Activated T-cell treated with anti-CD3 and anti-CD28 coated beads, Interleukin-2, amount 50 U/mL, for 4 hours (primary cell): ENCODE data around the gene CDC5L. TPM values are rescaled to one million over a fixed set of nuclear protein-coding genes. Genes with fewer than 3 reads are reported as not detected.

ENCODE experiments used
- ATAC-seq, 2 donors: fragments of 200-7000 bp; cut with Tn5 transposase; one replicate each; pipeline ENCODE4 v1.10.0; 2021
- DNase-seq: peaks from one replicate; pipeline ENCODE4 v3.0.0-alpha.2; 2020
- H3K27me3 Mint-ChIP-seq: one replicate; pipeline ENCODE4 v1.8.0; 2021; ENCODE audit warnings: low read depth, mixed read lengths
- H3K36me3 Mint-ChIP-seq: one replicate; pipeline ENCODE4 v1.8.0; 2022; ENCODE audit warnings: mixed read lengths; ENCODE audit not compliant: insufficient read depth
- H3K4me1 Mint-ChIP-seq: one replicate; pipeline ENCODE4 v1.8.0; 2021; ENCODE audit warnings: low read depth, mixed read lengths
- H3K4me3 Mint-ChIP-seq: one replicate; pipeline ENCODE4 v1.8.0; 2021; ENCODE audit warnings: mild to moderate bottlenecking, moderate library complexity, mixed read lengths
- H3K9me3 Mint-ChIP-seq: one replicate; pipeline ENCODE4 v1.8.0; 2021; ENCODE audit warnings: mixed read lengths
- total RNA-seq, 3 donors: library from RNA; stranded (reverse); gene quantifications; one replicate each; pipeline ENCODE4 v1.2.1, GENCODE V29; 2021

Gene CDC5L
- total RNA-seq, 3 donors from 2014 or later: 23.5 to 24.5 (median 23.9) TPM

DNA sequence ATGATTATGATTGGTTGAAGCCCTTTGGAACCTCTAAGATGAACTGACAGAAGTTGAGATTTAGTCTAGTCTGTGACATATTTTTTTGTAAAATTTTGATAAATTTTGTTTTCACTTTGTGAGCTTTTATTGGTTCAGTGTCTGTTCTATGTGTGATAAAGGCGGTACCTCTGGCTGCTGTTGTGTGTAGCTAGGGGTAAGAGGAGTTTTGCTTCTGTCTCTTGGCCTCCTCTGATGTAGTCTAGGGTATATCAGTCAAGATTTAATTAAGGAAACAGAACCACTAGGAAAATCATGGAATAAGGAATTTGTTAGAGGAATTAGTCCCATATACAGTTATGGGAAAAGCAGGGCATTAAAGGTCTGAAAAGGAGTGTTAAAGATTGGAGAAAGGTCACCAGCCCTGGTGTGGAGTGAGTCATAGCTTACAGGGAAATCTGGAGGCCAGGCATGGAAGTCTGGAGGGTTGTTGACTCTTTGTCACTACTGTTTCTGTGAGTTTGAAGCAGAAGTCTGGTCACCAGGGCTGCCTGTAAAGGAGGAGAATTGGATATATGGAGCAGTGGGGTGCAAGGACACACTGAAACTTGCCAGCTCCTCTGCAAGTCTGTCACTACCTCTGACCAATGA, 28.5 kb downstream of the CDC5L start:
- Mint-ChIP-seq H3K36me3 (peaks cover 66% of the 10 kb centered on the region), H3K9me3 (peaks cover 6% of the 10 kb centered on the region), H3K4me1 (peaks cover 31% of the 10 kb centered on the region), H3K27me3 (no peaks in the 10 kb centered on the region), H3K4me3 (no peak overlapping the region)
- DNase-seq (no peak), ATAC-seq (no peak)

DNA sequence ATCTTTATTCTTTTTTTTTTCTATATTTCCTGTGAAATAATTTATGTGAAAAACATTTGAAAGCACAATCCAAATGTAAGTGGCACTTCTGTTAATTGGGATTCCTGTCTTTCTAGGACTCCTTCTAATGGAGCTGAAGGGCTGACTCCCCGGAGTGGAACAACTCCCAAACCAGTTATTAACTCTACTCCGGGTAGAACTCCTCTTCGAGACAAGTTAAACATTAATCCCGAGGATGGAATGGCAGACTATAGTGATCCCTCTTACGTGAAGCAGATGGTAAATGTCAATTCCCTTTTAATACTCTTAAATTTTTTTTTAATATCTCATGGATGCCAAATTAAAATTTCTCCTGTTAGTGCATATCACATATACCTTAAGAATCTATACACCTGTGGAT, 35.0 kb downstream of the CDC5L start:
- H3K9me3 Mint-ChIP-seq: peaks cover under 1% of the 10 kb centered on the region
- ATAC-seq (no peak), DNase-seq (no peak)
- peaks cover 56% of the 10 kb centered on the region for H3K36me3 Mint-ChIP-seq
- H3K27me3 Mint-ChIP-seq: no peaks in the 10 kb centered on the region
- no peaks in the 10 kb centered on the region for H3K4me1 Mint-ChIP-seq
- no peak overlapping the region for H3K4me3 Mint-ChIP-seq

DNA sequence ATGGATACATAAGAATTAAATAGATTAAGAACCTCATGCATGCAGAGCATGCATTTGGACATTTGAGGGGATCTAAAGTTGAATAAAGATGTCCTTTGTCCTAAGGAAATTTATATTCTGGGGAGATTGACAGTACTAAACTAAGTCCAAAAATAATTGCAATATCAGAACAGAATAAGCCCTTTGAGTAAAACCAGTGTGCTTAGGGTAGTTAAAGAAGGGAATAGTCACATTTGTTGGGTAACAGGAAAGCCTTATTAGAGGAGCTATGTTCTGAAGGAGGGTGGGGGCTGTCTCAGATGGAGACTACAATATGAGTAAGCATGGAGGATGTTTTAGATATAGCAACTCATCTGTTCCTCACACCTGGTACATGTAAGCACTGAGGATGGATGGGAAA, 35.8 kb downstream of the CDC5L start:
- peaks cover 58% of the 10 kb centered on the region for H3K36me3 Mint-ChIP-seq

DNA sequence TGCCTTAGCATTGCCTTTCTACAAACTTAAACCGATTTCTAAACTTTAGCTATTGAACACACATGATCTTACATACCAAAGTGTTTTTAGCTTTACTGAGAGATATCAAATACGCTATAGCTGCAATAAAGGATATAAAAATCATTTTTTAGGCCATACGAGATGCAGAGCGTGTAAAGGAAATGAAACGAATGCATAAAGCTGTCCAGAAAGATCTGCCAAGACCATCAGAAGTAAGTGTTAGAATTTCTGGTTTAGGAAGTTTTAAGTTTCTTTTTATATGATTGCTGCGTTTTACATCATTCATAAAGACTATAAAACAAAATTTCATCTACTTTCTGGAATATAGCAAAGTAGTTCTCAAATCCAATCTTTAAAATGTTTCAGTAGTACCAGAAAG, 38.4 kb downstream of the CDC5L start:
- H3K4me3 Mint-ChIP-seq: no peak overlapping the region
- no peaks in the 10 kb centered on the region for H3K4me1 Mint-ChIP-seq
- H3K36me3 Mint-ChIP-seq: peaks cover 48% of the 10 kb centered on the region
- H3K27me3 Mint-ChIP-seq: no peaks in the 10 kb centered on the region
- ATAC-seq (no peak), DNase-seq (no peak)
- no peaks in the 10 kb centered on the region for H3K9me3 Mint-ChIP-seq

More for the DNA sequence above, 35.8 kb downstream of the CDC5L start:
- ATAC-seq (no peak), DNase-seq (no peak)
- H3K27me3 Mint-ChIP-seq: no peaks in the 10 kb centered on the region
- no peaks in the 10 kb centered on the region for H3K4me1 Mint-ChIP-seq
- no peak overlapping the region for H3K4me3 Mint-ChIP-seq
- no peaks in the 10 kb centered on the region for H3K9me3 Mint-ChIP-seq

DNA sequence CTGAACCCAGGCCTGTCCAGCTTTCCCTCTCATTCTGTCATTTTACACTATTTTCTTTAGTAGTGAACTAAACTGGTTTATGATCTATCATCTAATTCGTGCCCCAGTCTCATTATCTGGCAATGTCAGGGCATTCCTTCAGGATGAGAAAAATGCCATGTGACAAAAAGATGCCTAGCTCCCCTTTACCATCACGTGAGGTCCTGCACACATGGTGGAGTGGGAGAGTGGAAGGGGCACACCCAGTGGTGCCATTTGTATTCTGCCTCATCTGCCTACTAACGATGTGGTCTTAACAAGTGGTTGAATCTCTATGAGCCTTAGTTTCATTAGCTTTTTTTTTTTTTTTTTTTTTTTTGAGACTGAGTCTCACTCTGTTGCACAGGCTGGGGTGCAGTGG, 41.2 kb downstream of the CDC5L start:
- DNase-seq: no peak
- no peak for ATAC-seq
- H3K9me3 Mint-ChIP-seq: no peaks in the 10 kb centered on the region
- H3K4me3 Mint-ChIP-seq: no peak overlapping the region
- no peaks in the 10 kb centered on the region for H3K4me1 Mint-ChIP-seq
- H3K27me3 Mint-ChIP-seq: no peaks in the 10 kb centered on the region
- H3K36me3 Mint-ChIP-seq: peaks cover 46% of the 10 kb centered on the region

DNA sequence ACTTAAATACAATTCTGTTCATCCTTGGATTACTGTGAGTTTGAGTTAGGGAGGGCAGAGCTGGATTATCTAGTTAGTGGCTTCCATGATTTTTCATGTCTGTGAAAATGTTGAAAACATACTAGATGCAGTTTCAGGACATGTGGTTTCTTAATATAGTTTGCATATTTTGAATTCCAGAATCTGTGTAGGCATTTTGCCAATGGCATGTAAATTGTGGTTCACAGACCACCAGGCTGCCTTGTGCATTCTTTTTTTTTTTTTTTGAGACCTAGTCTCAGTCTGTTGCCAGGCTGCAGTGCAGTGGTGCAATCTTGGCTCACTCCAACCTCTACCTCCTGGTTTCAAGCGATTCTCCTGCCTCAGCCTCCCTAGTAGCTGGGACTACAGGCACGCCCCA, 42.8 kb downstream of the CDC5L start:
- Mint-ChIP-seq H3K9me3 (no peaks in the 10 kb centered on the region), H3K4me3 (no peak overlapping the region), H3K36me3 (peaks cover 38% of the 10 kb centered on the region), H3K4me1 (no peaks in the 10 kb centered on the region), H3K27me3 (no peaks in the 10 kb centered on the region)
- ATAC-seq: no peak
- DNase-seq: no peak

DNA sequence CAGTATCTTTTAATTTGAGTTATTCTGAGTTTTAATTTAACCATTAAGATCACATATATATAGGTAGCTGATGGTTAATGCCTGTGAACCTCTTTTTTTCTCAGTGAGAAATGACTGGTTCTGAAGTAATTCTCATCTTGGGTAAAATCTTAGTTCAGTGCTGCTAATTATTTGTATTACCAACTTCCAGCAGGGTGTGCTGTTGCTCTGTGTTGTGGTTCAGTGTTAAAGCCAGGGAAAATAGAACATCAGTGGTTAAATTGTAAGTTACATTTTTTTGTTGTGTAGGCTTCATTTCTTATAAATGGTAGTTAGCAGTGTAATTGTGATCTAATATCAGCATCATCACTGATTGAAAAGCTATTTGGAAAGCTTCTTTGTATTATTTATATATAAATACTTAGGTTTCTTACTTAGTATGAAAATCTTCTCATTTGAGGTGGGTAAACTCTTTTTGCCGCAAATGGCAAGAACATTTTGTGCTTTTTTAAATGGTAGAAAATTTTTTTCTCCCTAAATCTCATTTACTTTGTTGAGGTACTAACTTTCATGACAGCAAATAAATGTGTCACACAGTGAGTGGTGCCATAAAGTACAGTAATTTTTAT, 43.7 kb downstream of the CDC5L start:
- peak; percentile 11 for DNase-seq
- no peaks in the 10 kb centered on the region for H3K4me1 Mint-ChIP-seq
- peaks cover 36% of the 10 kb centered on the region for H3K36me3 Mint-ChIP-seq
- no peaks in the 10 kb centered on the region for H3K27me3 Mint-ChIP-seq
- ATAC-seq: peak; percentile 57 to 72
- H3K9me3 Mint-ChIP-seq: no peaks in the 10 kb centered on the region
- no peak overlapping the region for H3K4me3 Mint-ChIP-seq

DNA sequence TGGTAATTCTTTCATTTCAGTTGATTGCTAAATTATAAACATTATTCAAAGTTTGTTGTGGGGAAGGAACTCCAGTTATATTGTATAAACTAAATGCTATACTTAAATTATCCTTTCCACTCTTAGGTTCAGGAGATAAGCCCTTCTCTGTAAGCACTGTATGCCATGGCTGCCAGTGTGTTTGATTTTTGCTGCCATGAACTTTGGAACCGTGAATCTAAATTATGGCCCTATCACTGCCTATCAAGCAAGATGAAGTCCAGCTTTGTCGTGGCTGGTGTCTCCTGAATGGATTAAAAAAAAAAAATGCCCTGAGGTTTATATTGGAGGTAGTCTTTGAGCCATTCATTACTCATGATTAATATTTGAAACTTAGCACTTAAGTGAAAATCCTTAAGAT, 44.7 kb downstream of the CDC5L start:
- Mint-ChIP-seq H3K27me3 (no peaks in the 10 kb centered on the region), H3K36me3 (peaks cover 34% of the 10 kb centered on the region), H3K4me1 (peaks cover 2% of the 10 kb centered on the region), H3K4me3 (no peak overlapping the region), H3K9me3 (no peaks in the 10 kb centered on the region)
- DNase-seq: no peak
- ATAC-seq: no peak

DNA sequence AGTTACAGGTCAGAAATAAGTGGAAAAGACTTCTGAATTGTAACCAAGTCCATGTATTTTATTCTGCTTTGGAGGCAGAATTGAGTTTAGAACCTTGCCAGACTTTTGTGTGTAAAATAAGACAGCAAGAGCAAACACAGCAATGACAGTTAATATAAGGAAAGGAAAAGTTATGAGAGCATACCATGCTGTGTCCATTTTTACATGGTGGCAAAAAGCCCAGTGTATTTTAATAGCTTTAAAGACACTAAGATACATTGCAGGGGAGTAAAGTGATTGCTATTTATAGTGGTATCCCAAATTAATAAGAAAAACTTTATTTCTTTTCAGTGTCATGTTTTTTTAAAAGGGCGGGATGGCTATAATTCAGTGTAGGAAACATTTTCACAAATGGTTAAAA, 45.2 kb downstream of the CDC5L start:
- Mint-ChIP-seq H3K9me3 (no peaks in the 10 kb centered on the region), H3K4me3 (no peak overlapping the region), H3K36me3 (peaks cover 35% of the 10 kb centered on the region), H3K4me1 (peaks cover 2% of the 10 kb centered on the region), H3K27me3 (no peaks in the 10 kb centered on the region)
- no peak for DNase-seq
- no peak for ATAC-seq

DNA sequence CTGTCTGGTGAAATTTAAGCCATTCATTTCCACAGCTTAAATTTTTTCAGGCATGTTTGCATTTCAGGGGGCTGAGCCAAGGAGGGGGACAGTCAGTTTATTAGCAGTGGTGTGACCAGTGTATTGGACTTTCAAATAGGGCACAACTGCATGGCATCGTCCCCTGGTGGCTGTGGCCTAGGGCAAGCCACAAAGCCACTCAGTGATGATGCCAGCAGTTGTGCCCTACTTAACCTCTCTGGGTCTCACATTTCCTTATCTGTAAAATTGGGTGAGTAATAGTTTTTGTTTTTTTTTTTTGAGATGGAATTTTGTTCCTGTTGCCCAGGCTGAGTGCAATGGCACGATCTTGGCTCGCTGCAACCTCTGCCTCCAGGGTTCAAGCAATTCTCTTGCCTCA, 48.0 kb downstream of the CDC5L start:
- Mint-ChIP-seq H3K4me3 (no peak overlapping the region), H3K27me3 (no peaks in the 10 kb centered on the region), H3K9me3 (no peaks in the 10 kb centered on the region), H3K36me3 (peaks cover 46% of the 10 kb centered on the region), H3K4me1 (peaks cover 2% of the 10 kb centered on the region)
- DNase-seq (no peak), ATAC-seq (no peak)

DNA sequence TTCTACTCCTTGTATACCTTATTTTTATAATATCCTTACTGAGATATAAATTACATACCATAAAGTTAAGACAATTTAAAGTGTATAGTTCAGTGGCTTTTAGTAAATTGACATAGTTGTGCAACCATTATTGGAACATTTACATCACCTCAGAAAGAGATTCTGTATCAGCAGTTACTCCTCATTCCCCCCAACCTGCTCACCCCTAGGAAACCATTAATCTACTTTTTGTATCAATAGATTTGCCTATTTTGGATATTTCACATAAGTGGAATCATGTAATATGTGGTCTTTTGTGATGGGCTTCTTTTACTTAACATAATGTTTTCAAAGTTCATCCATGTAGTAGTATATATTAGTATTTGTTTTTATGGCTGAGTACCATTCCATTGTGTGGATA, 51.3 kb downstream of the CDC5L start:
- Mint-ChIP-seq H3K27me3 (no peaks in the 10 kb centered on the region), H3K36me3 (peaks cover 52% of the 10 kb centered on the region), H3K4me3 (no peak overlapping the region), H3K9me3 (peaks cover 19% of the 10 kb centered on the region), H3K4me1 (peaks cover 5% of the 10 kb centered on the region)
- ATAC-seq: no peak
- DNase-seq: no peak

DNA sequence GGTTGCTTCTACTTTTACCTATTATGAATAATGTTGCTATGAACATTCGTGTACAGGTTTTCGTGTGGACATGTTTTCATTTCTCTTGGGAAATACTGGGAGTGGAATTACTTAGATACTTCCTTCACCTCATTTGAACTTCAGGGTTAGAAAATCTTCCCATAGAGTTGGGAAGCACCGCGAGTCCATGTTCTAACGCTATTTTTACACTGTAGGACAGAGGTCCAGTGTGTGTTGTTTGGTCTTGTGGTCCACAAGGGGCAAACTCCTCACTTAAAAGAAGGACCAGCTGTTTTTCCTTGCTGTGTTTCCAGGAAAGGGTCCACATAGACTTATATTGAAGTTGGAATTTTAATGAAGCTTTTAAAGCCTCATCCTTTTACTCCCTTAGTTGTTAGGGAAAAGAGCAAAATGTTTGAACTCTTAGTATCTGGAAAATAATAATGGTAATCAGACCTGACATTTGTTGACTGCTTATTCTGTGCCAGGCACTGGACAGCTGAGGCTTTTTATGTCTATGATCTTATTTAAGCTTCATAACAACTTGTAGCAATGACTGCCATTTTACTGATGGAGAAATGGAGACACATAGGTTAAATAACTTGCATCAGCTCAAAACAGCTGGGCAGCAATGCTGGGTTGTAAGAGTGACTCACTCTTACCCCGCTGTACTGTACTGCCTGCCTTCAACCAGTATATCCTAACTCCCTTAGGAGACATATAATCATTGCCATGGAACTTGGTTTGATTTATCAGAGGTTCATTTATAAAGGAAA, 52.0 kb downstream of the CDC5L start:
- no peak for DNase-seq
- Mint-ChIP-seq H3K4me1 (peaks cover 5% of the 10 kb centered on the region), H3K27me3 (no peaks in the 10 kb centered on the region), H3K36me3 (peaks cover 54% of the 10 kb centered on the region), H3K9me3 (peaks cover 19% of the 10 kb centered on the region), H3K4me3 (no peak overlapping the region)
- ATAC-seq: no peak

DNA sequence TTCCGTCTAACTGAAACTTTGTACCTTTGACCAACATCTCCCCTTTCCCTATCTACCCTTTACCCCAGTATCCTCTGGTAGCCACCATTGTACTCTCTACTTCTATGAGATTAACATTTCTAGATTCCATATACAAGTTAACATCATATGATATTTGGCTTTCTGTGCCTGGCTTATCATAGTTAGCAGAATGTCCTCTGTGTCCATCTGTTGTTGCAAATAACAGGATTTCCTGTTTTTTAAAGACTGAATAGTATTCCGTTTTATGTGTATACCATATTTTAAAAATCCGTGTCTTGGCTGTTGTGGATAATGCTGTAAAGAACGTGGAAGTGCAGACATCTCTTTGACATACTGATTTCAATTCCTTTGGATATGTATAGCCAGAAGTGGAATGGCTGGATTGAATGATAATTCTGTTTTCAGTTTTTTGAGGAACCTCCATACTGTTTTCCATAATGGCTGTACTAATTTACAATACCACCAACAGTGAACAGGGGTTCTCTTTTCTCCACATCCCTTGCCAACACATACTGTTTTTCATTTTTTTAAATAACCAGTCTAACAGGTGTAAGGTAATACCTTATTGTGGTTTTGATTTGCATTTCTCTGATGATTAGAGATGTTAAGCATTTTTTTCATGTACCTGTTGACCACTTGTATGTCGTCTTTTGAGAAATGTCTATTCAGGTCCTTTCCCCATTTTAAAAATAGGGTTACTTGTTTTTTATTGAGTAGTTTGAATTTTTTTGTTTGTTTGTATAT, 53.8 kb downstream of the CDC5L start:
- Mint-ChIP-seq H3K4me3 (no peak overlapping the region), H3K27me3 (no peaks in the 10 kb centered on the region), H3K4me1 (peaks cover 5% of the 10 kb centered on the region), H3K36me3 (peaks cover 57% of the 10 kb centered on the region), H3K9me3 (peaks cover 19% of the 10 kb centered on the region)
- DNase-seq (no peak), ATAC-seq (no peak)

DNA sequence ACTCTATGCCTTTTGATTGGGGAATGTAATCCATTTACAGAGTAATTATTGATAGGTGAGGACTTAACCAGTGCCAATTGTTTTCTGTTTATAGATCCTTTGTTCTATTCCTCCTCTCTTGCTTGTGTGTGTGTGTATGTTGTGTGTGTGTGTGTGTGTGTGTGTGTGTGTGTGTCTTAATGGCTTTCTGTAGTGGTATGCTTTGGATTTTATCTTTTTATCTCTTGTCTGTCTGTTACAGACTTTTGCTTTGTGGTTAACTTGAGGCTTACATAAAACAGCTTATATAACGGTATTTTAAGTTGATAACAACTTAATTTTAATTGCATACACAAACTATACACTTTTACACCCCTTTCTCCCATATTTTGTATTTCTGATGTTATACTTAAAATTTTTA, 54.7 kb downstream of the CDC5L start:
- H3K4me1 Mint-ChIP-seq: peaks cover 3% of the 10 kb centered on the region
- H3K4me3 Mint-ChIP-seq: no peak overlapping the region
- ATAC-seq: no peak
- H3K36me3 Mint-ChIP-seq: peaks cover 61% of the 10 kb centered on the region
- no peak for DNase-seq
- H3K27me3 Mint-ChIP-seq: no peaks in the 10 kb centered on the region
- H3K9me3 Mint-ChIP-seq: peaks cover 19% of the 10 kb centered on the region
